Activated T-cell treated with anti-CD3 and anti-CD28 coated beads, Interleukin-2, amount 50 U/mL, for 72 hours (primary cell): ENCODE results near the gene SFXN5. TPM values are rescaled to one million over a fixed set of nuclear protein-coding genes. Genes with fewer than 3 reads are reported as not detected.

Experiments
- ATAC-seq, 2 donors: fragments of 150-1000 bp; cut with Tn5 transposase; replicated peaks in 1 of 2; 2 replicates each; pipeline ENCODE4 v1.10.0; 2021; ENCODE audit warnings: moderate library complexity in 2 of 2, mild to moderate bottlenecking in 1 of 2
- DNase-seq, 2 donors: peaks; one replicate each; pipeline ENCODE4 v3.0.0; 2021 to 2022; ENCODE audit warnings: mixed read lengths in 1 of 2
- H3K27ac Mint-ChIP-seq: one replicate; pipeline ENCODE4 v1.8.0; 2022; ENCODE audit warnings: mild to moderate bottlenecking, moderate library complexity, mixed read lengths
- H3K27me3 Mint-ChIP-seq: one replicate; pipeline ENCODE4 v1.8.0; 2022; ENCODE audit warnings: low read depth, mixed read lengths
- H3K36me3 Mint-ChIP-seq, 2 donors: one replicate each; pipeline ENCODE4 v1.8.0; 2022; ENCODE audit warnings: mixed read lengths in 2 of 2, mild to moderate bottlenecking in 1 of 2; ENCODE audit not compliant: insufficient read depth in 2 of 2
- H3K4me1 Mint-ChIP-seq: one replicate; pipeline ENCODE4 v1.8.0; 2022; ENCODE audit warnings: low read depth, mixed read lengths
- H3K4me3 Mint-ChIP-seq, 2 donors: one replicate each; pipeline ENCODE4 v1.8.0; 2022; ENCODE audit warnings: mild to moderate bottlenecking in 2 of 2, mixed read lengths in 2 of 2, moderate library complexity in 2 of 2
- H3K9me3 Mint-ChIP-seq, 2 donors: one replicate each; pipeline ENCODE4 v1.8.0; 2022; ENCODE audit warnings: mixed read lengths in 2 of 2
- total RNA-seq, 2 donors: library from RNA; stranded (reverse); gene quantifications; one replicate each; pipeline ENCODE4 v1.2.3, GENCODE V29; 2022

The SFXN5 gene
- total RNA-seq, 2 donors from 2014 or later, result 9.1 to 10.1 TPM

- no peak for DNase-seq
- no peaks in the 10 kb centered on the region for H3K27me3 Mint-ChIP-seq
These were observed 33.4 kb downstream of the SFXN5 start for GRCh38 chr2:73037947-73038585.

DNA sequence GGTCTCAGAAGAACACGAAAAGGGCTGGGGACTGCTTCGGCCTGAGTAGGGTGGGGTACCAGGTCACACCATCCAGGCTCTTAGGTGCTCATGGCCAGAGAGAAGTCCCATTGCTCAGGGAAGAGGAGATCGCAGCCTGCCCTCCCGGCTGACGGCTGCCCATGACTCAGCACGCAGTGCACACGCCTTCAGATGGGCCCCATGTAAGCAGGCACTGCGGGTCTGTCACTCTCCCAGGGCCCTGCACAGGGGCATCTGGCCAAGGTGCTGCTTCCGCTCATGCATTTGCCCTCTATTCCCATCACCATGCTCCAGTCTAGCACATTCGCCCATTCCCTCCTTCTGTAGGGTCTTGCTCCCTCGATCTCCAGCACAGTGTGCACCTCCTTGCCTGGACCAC lies 34.7 kb downstream of the SFXN5 start:
- Mint-ChIP-seq H3K4me3 (no peak overlapping the region), H3K27me3 (no peaks in the 10 kb centered on the region), H3K27ac (no peak overlapping the region), H3K4me1 (peaks cover 4% of the 10 kb centered on the region), H3K9me3 (no peaks in the 10 kb centered on the region), H3K36me3 (no peaks in the 10 kb centered on the region)
- ATAC-seq (no peak), DNase-seq (no peak)

More at GRCh38 chr2:73037947-73038585, 33.4 kb downstream of the SFXN5 start:
- H3K9me3 Mint-ChIP-seq, result no peaks in the 10 kb centered on the region
- peaks cover 4% of the 10 kb centered on the region for H3K4me1 Mint-ChIP-seq
- ATAC-seq, result no peak
- H3K4me3 Mint-ChIP-seq, result no peak overlapping the region
- no peaks in the 10 kb centered on the region for H3K36me3 Mint-ChIP-seq
- no peak overlapping the region for H3K27ac Mint-ChIP-seq

DNA sequence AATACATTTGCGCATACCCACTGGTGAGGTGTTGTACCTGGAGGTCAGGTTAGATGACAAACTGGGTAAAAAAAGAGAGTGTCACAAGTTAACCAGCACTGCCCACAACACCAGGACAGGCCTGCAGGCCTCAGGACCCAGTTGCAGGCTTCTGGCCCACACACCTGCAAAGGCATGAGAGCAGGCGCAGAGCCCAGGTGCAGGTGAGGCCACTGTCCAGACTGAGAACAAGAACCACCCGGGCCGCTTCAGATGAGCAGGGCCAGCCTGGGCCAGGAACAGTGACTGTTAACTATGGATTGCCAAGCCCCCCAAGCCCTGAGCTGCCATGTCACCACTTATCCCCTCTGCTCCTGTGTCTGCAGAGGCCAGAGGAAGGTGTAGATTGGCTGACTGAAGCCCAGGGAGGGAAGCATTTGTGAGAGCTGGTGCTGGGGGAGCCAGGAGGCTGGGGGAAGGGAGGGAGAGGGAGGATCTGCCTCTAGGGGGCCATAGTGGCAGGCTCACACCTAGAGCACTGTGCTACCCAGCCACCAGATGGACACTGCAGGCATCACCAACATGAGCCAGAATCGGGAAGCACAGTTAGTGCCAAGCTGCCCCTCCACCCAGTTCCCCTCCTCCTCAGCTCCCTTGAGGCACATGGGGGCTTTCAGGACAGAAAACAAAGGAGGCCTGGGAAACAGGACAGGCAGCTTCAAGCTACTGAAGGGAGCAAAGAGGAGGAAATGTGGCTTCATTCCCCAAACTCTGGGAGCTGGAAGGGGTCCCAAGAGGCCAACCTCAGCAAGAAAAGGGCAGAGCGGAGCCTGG lies 35.4 kb downstream of the SFXN5 start:
- Mint-ChIP-seq H3K36me3 (no peaks in the 10 kb centered on the region), H3K27me3 (no peaks in the 10 kb centered on the region), H3K4me1 (peaks cover 4% of the 10 kb centered on the region), H3K4me3 (no peak overlapping the region), H3K9me3 (no peaks in the 10 kb centered on the region), H3K27ac (no peak overlapping the region)
- no peak for DNase-seq
- no peak for ATAC-seq

GRCh38 chr2:73034661-73035375 lies 36.7 kb downstream of the SFXN5 start:
- Mint-ChIP-seq H3K36me3 (no peaks in the 10 kb centered on the region), H3K9me3 (no peaks in the 10 kb centered on the region), H3K27ac (no peak overlapping the region), H3K4me1 (peaks cover 4% of the 10 kb centered on the region), H3K27me3 (no peaks in the 10 kb centered on the region), H3K4me3 (no peak overlapping the region)
- DNase-seq (no peak), ATAC-seq (no peak)

DNA sequence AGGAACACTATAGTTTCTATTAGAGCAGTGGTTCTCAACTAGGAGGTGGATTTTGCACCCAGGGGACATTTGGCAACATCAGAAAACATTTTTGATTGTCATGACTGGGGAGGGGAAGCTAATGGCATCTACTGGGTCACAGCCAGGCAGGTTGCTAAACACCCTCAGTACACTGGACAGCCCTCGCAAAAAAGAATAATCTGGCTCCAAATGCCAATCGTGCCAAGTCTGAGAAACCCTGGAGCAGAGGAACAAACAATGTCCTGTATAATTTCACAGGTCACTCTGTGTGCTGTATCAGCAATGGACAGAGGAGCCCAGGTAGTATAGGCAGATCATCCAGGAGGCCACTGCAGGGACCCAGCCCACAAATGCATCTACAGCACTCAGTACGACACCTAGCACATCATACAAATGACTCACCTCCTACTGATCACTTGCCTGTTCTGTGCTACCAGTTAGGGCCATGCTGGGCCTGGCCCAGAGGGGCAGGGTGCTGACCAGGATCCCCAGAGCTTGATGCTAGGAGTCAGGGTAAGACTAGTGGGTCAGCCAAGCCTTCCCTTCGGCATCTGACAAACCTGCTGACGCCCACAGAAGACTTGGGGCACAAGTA lies 37.6 kb downstream of the SFXN5 start:
- Mint-ChIP-seq H3K27me3 (no peaks in the 10 kb centered on the region), H3K36me3 (no peaks in the 10 kb centered on the region), H3K27ac (no peak overlapping the region), H3K9me3 (no peaks in the 10 kb centered on the region), H3K4me1 (peaks cover 4% of the 10 kb centered on the region), H3K4me3 (no peak overlapping the region)
- no peak for DNase-seq
- no peak for ATAC-seq

GRCh38 chr2:73033142-73033765 lies 38.3 kb downstream of the SFXN5 start:
- H3K36me3 Mint-ChIP-seq, result no peaks in the 10 kb centered on the region
- H3K4me3 Mint-ChIP-seq, result no peak overlapping the region
- no peak for ATAC-seq
- peaks cover 4% of the 10 kb centered on the region for H3K4me1 Mint-ChIP-seq
- no peaks in the 10 kb centered on the region for H3K9me3 Mint-ChIP-seq
- no peak for DNase-seq
- no peak overlapping the region for H3K27ac Mint-ChIP-seq
- H3K27me3 Mint-ChIP-seq, result no peaks in the 10 kb centered on the region

- Mint-ChIP-seq H3K4me3 (no peak overlapping the region), H3K27me3 (no peaks in the 10 kb centered on the region), H3K9me3 (no peaks in the 10 kb centered on the region), H3K27ac (no peak overlapping the region), H3K4me1 (peaks cover 4% of the 10 kb centered on the region), H3K36me3 (no peaks in the 10 kb centered on the region)
- ATAC-seq (no peak), DNase-seq (no peak)
These were observed 38.8 kb downstream of the SFXN5 start for GRCh38 chr2:73032702-73033097.

GRCh38 chr2:73031725-73032701 lies 39.5 kb downstream of the SFXN5 start:
- Mint-ChIP-seq H3K9me3 (no peaks in the 10 kb centered on the region), H3K4me1 (peaks cover 4% of the 10 kb centered on the region), H3K27me3 (no peaks in the 10 kb centered on the region), H3K36me3 (no peaks in the 10 kb centered on the region), H3K4me3 (no peak overlapping the region), H3K27ac (no peak overlapping the region)
- ATAC-seq, result no peak
- no peak for DNase-seq

DNA sequence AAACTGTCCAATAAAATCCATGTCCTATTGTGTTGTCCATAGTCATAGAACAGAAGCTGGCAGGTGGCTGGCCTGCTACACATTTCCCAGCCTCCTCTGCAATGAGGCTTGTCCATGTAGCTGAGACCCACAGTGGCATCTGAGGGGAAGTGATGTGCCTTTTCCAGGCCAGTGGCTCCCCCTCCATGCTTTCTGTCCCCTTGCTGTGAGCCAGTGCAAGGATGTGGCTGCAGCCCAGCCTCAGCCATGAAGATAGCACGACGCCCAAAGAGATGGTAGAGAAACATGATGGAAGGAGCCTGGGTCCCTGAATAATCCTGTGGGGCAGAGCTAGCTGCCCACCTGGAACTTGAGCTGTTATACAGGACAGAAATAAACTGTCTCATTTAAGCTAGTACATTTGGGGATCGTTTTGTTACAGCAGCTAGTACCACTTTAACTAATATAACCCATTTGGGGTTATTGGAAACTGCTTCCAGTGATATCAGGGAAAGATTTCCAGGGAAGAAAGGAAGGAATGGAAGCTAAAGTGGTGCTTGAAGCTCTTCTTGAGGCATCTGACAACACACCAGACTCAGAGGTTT lies 40.3 kb downstream of the SFXN5 start:
- H3K4me1 Mint-ChIP-seq, result peaks cover 4% of the 10 kb centered on the region
- H3K36me3 Mint-ChIP-seq, result no peaks in the 10 kb centered on the region
- H3K9me3 Mint-ChIP-seq, result no peaks in the 10 kb centered on the region
- H3K27me3 Mint-ChIP-seq, result no peaks in the 10 kb centered on the region
- H3K4me3 Mint-ChIP-seq, result no peak overlapping the region
- ATAC-seq (no peak), DNase-seq (no peak)
- no peak overlapping the region for H3K27ac Mint-ChIP-seq

- Mint-ChIP-seq H3K27ac (no peak overlapping the region), H3K9me3 (no peaks in the 10 kb centered on the region), H3K36me3 (no peaks in the 10 kb centered on the region), H3K4me1 (peaks cover 4% of the 10 kb centered on the region), H3K27me3 (no peaks in the 10 kb centered on the region), H3K4me3 (no peak overlapping the region)
- ATAC-seq (no peak), DNase-seq (no peak)
These were observed 42.7 kb downstream of the SFXN5 start for GRCh38 chr2:73028841-73029240.

DNA sequence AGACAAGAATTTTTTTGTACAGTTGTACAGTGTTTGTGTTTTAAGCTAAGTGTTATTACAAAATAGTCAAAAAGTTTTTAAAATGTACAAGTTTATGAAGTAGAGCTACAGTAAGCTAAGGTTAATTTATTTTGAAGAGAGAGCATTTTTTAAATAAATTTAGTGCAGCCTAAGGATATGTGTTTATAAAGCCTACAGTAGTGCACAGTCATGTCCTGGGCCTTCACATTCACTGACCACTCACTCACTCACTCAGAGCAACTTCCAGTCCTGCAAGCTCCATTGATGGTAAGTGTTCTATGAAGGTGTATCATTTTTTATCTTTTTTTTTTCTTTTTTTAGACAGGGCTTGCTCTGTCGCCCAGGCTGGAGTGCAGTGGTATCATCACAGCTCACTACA lies 44.2 kb downstream of the SFXN5 start:
- Mint-ChIP-seq H3K4me1 (no peaks in the 10 kb centered on the region), H3K36me3 (no peaks in the 10 kb centered on the region), H3K27ac (no peak overlapping the region), H3K27me3 (no peaks in the 10 kb centered on the region), H3K9me3 (no peaks in the 10 kb centered on the region), H3K4me3 (no peak overlapping the region)
- DNase-seq (no peak), ATAC-seq (no peak)

DNA sequence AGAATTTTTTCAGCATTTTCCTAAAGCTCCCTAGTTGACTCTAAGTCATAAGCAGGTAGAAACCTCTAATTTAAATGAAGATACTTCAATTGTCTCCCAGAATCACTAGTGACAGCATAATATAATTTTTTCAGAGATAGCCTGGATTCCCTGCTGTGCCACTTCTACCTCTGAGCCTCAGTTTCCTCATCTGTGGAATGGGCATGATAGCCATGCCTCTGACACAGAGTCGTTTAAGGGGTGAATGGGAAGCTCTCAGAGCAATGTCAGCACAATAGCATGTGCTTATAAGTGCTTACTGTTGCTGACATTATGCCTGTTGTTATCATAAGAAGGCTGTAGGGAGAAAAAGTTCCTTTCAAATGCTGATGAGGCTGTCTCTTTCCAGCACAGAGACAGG lies 48.0 kb downstream of the SFXN5 start:
- Mint-ChIP-seq H3K9me3 (no peaks in the 10 kb centered on the region), H3K27ac (no peak overlapping the region), H3K4me1 (no peaks in the 10 kb centered on the region), H3K27me3 (no peaks in the 10 kb centered on the region), H3K4me3 (no peak overlapping the region), H3K36me3 (no peaks in the 10 kb centered on the region)
- ATAC-seq (no peak), DNase-seq (no peak)
